ENCODE data around the gene MCTP1.

The MCTP1 gene

GRCh38 chr5:95032801-95033200 lies 252.1 kb downstream of the MCTP1 start:
- no peak for DNase-seq (ENCODE audit: low read depth)
- TF ChIP-seq CTCF (conservative IDR thresholded peaks at IDR 0.05; ENCODE audit: control insufficient read depth, insufficient read depth, low read depth, low read length), result no peak
- no peak overlapping the region for H3K4me3 ChIP-seq (ENCODE audit: control insufficient read depth, low read depth, low read length)

GRCh38 chr5:95029569-95030366 lies 255.1 kb downstream of the MCTP1 start:
- no peak for TF ChIP-seq CTCF (conservative IDR thresholded peaks at IDR 0.05; ENCODE audit: control insufficient read depth, insufficient read depth, low read depth, low read length)
- DNase-seq (ENCODE audit: low read depth), result no peak
- H3K4me3 ChIP-seq (ENCODE audit: control insufficient read depth, low read depth, low read length), result no peak overlapping the region

- no peak for TF ChIP-seq CTCF (conservative IDR thresholded peaks at IDR 0.05; ENCODE audit: control insufficient read depth, insufficient read depth, low read depth, low read length)
- H3K4me3 ChIP-seq (ENCODE audit: control insufficient read depth, low read depth, low read length), result no peak overlapping the region
Measured at GRCh38 chr5:95027775-95028174, 257.1 kb downstream of the MCTP1 start.

GRCh38 chr5:95027151-95027721 lies 257.7 kb downstream of the MCTP1 start:
- DNase-seq (ENCODE audit: low read depth), result no peak
- no peak overlapping the region for H3K4me3 ChIP-seq (ENCODE audit: control insufficient read depth, low read depth, low read length)
- no peak for TF ChIP-seq CTCF (conservative IDR thresholded peaks at IDR 0.05; ENCODE audit: control insufficient read depth, insufficient read depth, low read depth, low read length)

More at GRCh38 chr5:95027775-95028174, 257.1 kb downstream of the MCTP1 start:
- DNase-seq (ENCODE audit: low read depth), result no peak

GRCh38 chr5:95026718-95027117 lies 258.2 kb downstream of the MCTP1 start:
- TF ChIP-seq CTCF (conservative IDR thresholded peaks at IDR 0.05; ENCODE audit: control insufficient read depth, insufficient read depth, low read depth, low read length), result no peak
- no peak overlapping the region for H3K4me3 ChIP-seq (ENCODE audit: control insufficient read depth, low read depth, low read length)
- no peak for DNase-seq (ENCODE audit: low read depth)

GRCh38 chr5:95022967-95023695 lies 261.8 kb downstream of the MCTP1 start:
- H3K4me3 ChIP-seq (ENCODE audit: control insufficient read depth, low read depth, low read length), result no peak overlapping the region
- peak; percentile 35 for DNase-seq (ENCODE audit: low read depth)
- no peak for TF ChIP-seq CTCF (conservative IDR thresholded peaks at IDR 0.05; ENCODE audit: control insufficient read depth, insufficient read depth, low read depth, low read length)

All from fibroblast of mammary gland (primary cell).